NCI-H2227 (cell line): ENCODE data around the gene MARK3.

Experiments
- DNase-seq: peaks from one replicate; lab custom pipeline; 2025; ENCODE audit not compliant: unreplicated experiment; lab: John Stamatoyannopoulos, UW

The MARK3 gene

DNA sequence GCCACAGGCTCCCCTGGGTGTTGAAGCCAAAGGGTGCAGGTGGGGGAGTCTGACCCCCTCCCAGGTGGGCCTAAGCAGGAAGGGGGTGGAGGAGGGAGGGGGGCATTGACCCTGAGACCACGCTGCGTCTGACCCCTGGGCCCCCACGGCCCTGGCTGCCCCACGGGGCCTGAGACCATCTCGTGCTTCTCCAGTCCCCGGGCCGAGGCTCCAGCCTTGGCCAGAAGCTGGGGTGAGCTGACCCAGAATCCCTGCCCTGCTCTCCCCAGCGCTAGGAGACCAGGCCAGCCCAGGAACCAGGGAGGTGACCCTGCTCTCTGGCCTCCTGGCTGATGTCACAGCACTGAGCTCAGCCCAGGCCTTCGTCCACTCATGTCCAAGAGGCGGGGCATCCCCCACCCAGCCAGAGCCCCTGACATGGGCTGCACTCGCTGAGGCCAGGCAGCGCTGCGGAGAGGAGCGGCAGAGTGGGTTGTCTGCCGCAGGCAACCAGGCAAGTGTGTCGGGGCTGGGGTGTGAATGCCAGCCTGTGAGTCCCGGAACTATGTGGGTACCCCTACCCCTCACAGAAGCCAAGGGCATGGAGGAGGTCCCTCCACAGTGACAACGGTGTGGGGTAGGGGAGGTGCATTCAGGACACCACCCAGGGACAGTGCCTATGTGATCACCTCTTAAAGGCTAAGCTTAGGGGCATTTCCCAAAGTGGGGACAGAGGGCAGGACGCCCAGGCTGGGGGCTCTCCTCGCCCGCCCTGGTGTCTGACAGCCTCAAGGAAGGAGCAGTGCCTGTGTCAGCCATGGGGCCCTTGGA lies 150.1 kb downstream of the MARK3 start:
- DNase-seq: no peak

DNA sequence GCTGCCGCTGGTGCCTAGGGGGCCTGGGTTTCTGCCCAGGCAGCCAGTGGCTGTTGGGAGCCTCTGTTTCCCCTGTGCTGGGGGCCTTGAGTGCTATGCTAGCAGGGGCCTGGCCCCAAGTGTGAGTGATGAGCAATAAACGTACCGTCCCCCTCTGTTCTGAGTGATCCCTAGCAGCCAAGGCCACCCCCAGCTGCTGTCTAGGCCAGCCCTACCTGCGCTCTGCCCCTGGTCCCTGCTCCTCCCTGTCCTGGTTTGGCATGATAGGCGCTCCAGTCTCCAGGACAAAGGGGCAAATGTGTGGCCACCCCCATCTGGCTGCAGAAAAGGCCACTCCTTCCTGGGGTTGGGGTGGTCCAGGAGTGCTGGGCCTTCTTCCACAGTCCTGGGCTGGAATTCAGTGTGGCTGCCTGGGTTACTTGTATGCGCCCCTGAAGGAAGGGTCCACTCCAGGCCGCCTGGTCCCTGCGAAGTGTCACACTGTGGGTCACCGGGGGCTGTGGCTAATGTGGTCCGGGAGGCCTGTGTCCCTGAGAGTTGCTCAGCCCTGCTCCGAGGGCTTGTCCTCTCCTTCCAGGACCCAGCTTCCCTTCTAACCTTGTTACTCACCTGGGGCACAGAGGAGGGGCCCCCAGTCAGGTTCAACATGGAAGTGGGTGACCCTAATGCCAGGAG lies 150.8 kb downstream of the MARK3 start:
- DNase-seq: no peak

DNA sequence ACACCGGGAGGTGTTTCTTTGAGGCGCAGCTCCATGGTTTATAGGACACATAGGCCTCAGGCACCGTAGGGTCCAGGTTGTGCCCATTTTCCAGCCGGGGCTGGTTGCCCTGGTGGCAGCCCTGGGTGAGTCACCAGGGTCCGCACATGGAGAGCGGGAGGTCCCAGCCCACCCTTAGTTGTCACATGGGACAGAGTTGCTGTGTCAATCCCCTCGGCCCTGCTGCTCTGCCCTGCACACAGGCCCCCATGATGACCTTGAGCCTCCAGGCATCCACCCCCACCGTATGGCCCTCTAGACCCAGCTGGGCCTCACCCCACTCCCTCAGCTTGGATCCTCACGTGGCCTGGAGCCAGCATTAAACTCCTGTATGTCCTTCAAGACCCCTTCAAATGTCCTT lies 151.5 kb downstream of the MARK3 start:
- no peak for DNase-seq

DNA sequence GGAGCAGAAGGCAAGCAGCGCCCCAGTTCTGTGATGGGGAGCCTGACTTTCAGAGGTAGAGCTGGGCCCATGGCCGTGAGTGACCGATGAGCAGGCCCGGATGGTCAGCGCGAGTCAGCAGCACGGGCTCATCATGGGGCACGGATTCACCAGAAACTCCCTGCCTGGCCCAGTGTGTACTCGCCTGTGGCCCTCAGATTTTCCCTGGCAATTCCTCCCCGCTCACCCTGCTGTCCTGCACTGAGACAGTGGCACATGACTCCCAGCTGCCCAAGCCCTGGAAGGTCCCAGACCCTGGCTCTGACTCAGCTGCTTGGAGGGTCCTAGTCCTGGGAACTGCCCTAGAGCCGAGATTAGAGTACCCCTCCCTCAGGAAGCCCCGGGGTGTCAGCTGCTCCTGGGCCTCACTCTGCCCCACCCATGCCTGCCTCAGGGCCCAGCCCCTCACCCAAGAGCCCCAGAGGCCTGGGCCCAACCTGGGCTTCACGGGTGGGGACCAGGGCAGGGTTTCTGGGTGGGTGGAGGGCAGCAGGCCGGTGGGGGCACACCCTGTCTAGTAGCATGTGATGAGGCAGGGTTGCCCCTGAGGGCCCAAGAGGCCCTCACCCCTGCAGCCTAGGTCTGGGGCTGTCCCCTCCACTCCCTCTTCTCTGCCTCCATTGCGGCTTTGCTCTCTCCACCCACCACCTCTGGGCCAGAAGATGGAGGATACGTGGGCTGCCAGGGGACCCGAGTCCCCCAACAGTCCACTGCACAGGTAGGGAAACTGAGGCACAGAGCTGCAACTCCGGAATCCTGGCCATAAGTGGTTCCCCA lies 152.2 kb downstream of the MARK3 start:
- no peak for DNase-seq

DNA sequence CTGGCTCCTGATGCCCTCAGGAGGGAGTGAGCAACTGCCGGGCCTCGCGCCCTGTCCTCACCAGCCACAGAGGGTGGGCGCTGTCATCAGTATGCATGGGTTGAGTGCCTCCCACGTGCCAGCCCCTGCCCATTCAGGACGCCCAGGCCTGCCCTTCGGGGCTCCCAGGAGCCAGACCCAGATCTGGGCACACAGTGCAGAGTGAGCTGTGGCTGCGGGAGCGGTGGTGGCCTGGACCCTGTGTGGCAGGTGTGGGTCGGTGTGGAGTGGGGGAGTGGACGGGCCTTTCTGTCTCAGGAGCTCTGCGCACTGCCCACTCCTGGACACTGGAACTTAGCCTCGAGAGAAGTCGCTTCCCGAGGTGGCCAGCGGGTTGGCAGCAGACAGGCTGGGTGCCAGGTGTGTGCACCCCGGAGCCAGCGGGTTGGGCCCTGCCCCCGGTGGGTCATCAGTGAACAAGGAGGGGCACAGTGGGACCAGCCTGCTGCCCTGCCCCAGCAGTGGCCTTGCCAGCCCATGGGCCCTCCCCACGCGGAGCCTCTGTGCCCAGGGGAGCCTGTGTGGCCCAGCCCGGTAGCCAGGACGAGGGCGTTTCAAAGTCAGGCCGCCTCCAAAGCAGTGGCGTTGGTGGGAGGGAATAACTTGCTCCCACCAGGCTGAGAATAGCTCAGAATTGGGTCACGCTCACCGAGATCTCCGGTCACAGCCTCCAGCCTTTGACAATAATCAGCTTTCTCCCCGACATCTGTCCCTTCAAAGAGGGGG lies 153.3 kb downstream of the MARK3 start:
- no peak for DNase-seq

DNA sequence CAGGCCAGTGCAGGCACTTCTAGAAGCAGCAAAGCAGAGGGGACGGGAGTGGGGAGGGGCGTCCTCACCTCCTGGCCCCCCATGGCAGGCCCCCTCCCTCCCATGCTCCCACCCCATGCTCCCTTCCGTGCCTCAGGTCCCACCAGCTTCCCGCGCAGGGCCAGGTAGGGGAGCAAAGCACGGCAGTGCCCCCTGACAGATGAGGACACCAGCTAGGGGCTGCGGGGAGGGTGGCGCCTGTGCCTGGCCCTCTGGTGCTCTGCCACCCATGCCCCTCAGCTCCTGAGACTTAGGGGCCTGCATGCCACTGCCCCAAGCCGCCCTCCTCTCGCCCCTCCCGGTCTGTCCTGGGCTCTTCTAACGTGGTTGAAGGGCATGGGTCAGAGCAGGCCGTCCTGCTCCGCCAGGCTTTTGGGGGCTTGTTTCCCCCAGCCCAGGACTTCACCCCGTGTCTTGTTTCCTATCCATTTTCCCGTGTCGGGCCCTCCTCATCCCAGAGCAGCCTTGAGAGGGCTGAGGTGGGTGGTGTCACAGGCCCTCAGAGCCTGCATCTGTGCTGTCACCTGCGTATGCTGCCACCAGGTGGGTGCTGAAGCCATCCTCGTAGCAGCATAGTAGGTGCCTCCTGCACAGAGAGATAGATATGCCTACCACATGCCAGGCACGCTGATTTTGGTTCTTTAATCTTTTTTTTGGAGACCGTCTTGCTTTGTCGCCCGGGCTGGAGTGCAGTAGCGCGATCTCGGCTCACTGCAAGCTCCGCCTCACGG lies 154.0 kb downstream of the MARK3 start:
- no peak for DNase-seq

DNA sequence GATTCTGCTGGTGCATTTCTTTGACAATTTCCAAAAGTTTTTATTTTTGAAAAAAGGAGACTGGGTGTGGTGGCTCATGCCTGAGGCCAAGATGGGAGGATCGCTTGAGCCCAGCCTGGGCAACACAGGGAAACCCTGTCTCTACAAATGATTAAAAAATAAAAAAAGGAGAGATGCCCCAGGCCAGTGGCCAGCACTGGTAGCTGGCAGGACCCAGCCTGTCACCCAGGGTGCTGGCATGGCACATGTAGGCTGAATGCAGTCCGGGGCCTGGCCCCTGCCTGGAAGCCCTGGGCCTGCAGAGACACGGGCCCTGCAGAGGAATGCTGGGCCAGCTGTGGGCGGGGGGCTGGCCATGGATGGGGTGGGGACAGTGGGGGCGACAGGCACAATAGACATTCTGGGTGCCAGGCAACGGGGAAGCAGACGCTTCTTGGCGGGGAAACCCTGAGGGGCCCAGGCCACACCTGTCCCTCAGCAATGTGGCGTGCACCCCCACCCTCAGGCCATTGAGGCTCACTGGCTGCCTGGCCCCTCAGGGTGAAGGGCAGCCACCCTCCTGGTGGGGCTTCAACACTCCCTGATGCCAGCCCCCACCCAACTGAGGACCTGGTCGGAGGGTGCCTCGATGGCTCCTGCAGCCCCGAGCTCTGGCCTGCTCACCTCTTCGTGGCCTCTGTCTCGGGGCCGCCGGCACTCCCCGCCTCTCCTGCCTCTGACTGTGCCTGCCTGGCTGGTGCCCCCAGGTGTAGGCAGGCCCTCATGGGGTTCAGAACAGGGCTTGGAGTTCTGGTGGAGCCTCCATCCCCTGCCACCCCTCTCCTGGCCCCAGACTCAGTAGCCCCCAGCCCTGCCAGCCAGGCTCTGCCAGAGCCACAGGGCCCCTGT lies 155.8 kb downstream of the MARK3 start:
- no peak for DNase-seq

DNA sequence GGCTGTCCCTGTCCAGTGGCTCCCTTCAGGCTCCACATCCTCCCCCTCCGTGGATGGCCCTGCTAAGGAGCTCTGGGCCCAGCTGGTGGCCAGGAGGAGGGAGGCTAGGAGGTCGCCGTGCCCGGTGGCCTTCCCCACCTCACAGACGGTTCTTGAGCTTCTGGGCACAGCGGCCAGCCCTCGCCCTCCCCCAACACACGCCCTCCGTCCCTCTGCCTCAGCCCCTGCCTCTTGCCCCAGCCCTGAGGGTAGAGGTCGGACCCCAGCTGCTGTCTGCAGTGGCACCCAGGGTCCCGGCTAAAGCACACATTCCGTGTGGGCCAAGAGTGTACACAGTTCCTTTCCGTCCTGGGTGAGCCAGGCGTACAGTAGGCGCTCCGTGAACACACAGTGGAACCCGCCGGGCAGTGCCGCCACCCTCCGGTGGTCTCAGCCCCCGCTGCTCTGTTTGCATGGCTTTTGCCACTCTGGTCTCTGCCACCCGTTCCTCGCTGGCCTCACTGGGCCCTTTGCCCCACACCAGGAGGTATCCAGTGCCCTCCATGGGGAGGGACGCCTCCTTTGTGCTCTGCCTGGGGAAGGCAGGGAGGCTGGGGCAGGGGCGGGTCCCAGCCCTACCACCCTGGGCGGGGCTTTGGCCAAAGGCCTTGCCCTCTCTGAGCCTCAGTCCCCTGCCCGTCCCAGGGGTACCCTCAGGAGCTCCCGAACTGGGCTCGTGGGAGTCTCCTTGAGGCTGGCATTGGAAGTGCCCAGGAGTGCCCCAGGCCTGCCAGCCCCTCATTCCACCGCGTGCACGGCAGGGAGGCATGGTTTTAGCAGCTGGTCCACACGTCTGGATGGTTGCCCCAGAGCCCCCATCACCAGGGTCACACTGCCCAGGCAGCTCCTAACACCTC lies 156.7 kb downstream of the MARK3 start:
- DNase-seq: no peak

DNA sequence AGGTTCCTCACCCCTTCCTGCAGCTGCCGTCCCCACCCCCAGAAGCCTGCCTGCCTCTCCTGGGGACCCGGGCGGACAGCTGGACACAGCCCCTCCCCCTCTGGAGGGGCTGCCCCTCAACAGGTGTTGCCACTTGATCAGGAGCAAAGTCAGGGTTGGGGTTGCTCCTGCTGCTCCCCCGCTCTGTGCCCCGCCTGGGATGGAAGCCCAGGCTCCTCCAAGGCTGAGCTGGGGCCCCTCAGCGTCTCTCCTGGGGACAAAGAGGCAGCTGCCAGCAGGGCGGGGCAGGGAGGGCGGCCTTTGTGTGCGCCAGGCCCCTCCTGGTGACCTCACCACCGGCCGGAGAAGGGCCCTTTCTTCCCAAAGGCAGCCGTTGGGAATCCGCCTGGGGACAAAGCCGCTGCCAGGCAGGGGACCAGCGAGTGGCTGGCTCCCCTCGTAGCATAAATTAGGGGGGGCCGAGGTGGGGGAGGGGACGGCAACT lies 157.4 kb downstream of the MARK3 start:
- peak; percentile 39 for DNase-seq

DNA sequence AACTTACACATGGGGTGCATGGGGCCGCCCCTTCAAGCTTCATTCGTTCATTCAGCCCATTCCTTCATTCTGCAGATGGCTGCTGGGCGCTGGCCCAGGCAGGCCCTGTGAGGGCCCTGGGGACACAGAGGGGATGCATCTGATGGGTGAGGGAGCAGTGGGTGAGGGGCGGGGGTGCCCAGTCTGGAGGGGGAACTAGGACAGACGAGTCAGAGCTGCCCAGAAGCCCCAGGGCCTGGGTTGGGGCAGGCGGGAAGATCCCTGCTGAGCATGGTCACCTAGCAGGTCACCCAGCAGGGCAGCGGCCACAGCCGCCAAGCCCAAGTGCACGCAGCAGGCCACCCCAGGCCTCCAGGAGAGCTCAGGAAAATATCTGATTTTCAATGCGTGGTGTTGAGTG lies 157.9 kb downstream of the MARK3 start:
- DNase-seq: no peak

DNA sequence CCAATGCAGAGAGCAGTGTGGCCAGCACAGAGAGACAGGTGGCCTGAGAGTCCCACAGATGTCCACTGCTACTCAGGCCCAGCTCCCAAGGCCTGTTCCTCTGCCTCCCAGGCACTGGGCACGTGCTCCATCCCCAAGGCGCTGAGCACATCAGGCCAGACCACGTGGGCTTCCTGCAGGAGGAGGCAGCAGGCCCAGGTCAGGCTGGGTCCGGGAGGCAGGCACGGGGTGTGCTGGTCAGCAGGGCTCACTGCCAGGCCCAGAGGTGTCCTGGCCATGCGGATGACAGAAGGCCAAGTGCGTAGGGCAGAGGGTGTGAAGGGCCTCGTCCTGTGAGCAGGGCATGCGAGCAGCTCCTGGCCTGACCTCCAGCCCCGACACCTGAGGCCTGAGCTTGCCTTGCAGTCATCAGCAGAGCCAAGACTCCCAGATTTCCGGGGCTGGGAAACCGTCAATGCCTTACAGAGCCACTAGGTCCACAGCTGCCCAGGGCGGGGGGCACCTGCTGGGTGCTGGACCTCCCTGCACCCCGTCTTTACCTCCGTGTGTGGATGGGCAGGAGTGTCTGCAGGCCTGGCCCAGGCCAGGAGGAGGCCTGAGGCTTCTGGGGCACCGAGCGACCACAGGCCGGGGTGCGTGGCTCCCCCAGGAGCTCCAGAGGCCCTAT lies 158.6 kb downstream of the MARK3 start:
- DNase-seq: no peak

DNA sequence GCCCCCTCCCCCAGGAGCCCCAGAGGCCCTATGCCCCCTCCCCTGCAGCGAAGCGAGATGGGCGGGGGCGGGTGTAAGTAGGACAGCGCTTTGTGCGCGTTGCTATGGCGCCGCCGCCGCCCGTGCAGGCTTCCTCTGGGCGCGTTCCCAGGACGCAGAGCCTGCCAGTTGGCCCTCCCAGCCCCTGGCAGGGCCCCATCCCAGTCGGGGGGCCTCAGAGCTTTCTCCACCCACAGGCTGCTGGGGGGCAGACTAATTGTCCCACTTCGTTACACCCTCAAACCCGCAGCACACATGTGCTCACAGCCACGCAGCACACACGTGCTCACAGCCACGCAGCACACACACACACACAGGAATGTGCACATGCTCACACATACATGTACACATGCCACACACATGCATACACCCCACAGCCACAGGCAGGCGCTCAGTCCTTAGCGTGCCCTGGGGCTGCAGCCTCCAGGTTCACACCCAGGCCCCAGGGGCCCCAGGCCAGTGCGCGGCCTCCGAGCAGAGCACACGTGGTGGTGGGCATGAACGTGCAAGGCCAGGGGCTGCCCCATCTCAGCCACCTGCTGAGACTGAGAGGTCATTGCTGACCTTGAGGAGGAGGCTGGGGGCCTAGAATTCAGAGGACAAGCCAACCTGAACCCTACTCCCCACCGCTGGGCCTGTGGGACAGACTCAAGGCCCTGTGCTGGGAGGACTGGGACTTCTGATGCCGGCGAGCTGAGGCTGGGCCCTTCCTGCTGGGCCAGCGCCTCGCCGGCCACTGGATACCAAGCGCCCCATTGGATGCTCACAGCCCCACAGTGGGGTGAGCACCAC lies 159.4 kb downstream of the MARK3 start:
- DNase-seq: peak; percentile 80

DNA sequence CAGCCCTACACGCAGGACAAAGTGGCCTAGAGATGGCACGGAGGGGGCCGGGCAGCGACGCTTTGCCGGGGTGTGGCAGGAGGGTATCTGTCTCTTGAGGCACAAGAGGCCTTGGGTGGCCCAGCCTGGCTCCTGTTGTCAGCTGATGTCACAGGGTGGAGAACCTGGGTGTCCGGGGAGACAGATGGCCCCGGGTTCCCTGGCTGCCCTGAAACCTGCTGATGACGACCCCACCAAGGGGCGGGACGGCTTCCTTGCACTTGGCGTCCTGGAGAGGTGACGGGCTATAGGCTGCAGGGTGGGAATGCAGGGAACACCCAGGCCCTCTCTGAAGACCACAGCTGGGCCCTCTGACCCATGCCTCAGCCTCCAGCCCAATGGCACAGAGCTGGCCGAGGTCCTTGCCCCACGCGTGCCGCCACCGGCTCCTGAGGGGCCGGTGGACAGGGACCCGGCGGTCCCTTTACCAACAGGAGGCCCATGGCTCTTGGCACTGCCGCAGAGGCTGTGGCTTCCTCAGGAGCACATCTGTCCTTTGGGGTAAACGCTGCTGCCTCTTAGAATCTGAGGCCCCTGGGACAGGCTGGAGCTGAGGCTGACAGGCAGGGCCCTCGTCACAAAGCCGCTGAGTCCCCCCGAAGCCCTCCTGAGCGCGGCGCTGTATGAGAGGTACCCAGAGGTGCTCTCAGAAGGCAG lies 160.2 kb downstream of the MARK3 start:
- DNase-seq: no peak

DNA sequence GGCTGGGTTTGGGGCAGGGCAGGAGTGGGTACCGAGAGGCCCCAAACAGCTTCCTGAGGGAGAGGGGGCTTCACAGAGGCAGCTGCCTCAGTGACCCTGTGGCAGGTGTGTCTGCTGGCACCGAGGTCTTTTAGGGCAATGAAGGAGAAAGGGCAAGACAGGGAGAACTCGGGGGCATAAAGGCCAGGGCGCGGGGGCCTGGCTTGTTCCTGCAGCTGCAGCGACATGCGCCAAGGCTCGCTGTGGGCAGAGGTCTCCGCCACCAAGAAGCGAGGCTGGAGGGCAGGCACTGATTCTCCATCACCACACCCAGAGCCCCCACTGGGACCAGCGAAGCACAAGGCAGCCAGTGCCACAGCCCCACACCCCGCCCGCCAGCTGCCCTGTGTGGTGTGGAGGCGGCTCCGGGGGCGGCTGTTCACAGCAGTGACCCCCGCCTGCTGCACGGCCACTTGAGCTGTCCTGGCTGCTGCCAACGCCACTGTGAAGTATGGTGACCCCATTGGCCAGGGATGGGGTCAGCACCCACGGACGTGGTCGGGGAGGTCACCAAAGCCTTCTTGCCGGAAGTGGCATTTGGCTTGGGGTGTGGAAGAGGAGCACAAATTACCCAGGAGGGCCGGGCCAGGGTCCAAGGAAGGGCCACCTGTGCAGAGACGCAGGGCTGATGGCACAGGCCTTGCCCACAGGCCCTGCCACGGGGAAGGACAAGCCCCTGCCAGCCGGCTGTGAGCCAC lies 160.9 kb downstream of the MARK3 start:
- no peak for DNase-seq

DNA sequence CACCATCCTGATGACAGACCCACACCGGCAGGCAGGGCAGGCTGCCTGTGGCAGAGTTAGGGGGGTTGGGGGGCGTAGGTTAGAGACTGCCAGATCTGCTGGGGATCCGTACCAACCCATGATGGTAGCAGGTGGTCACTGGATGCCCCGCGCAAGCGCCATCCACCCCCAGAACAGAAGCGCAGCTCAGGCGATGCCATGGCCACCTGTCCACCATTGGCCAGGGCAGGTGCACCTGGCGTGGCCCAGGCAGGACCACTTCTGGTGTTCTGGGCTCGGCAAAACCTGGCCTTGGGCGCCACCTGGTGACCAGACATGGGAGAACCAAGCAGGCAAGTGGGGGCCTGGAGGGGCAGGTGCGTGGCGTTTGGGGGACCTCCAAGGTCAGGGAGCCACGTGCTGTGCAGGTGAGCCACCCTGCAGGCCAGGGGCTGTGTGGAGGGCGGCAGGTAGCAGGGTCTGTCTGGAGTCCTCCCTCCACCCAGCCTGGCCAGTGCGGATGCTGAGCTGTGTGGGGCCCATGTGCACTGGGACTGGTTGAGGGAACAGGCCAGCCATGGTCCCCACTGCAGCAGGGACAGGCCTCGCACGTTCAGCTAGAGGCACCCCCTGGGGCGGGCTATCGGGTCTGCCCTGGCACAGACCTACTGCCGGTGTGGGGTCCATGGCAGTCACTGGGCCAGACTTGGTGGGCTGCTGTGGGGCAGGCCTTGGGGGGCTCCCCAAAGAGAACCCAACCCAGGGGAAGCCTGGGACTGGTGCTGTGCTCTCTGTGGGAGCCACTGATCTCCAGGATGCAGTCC lies 161.6 kb downstream of the MARK3 start:
- DNase-seq: peak; percentile 78
